ENCODE results near the gene KRT86. TPM values are rescaled to one million over a fixed set of nuclear protein-coding genes. Genes with fewer than 3 reads are reported as not detected.

KRT86 gene
- total and polyA plus RNA-seq, 2 of the 13 experiments (the other 11 are each of a cell fraction or from before 2014, with no cell fraction given) = not detected

DNA sequence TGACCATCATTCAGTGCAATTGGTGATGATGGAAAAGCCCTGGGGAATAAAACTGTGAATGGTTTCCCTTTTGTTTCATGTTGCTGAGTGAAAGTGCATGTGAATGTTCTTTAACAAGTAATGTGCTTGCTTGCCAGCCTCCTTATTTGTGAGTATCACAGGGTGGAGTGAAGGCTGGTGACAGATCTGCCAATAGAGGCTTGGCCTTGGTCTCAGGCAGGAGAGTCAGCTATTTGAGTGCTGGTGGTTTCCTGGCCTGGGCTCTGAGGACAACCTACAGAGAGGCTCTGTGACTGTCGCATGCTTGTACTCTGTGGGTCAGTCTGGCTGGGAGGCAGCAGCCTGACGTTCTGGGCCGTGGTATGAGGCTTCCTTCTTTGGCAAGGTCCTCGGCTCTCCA, 72.1 kb downstream of the KRT86 start:
- TF ChIP-seq CENPT (CRISPR knock-in tag; IDR thresholded peaks at IDR 0.05; ENCODE audit: low read depth) = no peak
- no peak for TF ChIP-seq HNRNPUL1 (IDR thresholded peaks at IDR 0.05; ENCODE audit: low read depth, low read length)
- TF ChIP-seq CCAR2 (optimal IDR thresholded peaks at IDR 0.05; ENCODE audit: low read depth, low read length) = no peak
- no peak for TF ChIP-seq CEBPG (CRISPR knock-in tag; IDR thresholded peaks at IDR 0.05)
- TF ChIP-seq RAD51 (IDR thresholded peaks at IDR 0.05; ENCODE audit: borderline replicate concordance) = no peak
- TF ChIP-seq SIX4 (CRISPR knock-in tag; IDR thresholded peaks at IDR 0.05) = no peak
- TF ChIP-seq FOXK1 (CRISPR knock-in tag; IDR thresholded peaks at IDR 0.05; ENCODE audit: borderline replicate concordance, low read depth) = no peak
- no peak for TF ChIP-seq ZIK1 (CRISPR knock-in tag; IDR thresholded peaks at IDR 0.05; ENCODE audit: borderline replicate concordance, low read depth)
- TF ChIP-seq RNF2 (conservative IDR thresholded peaks at IDR 0.05; ENCODE audit: low read depth) = no peak
- TF ChIP-seq AGO1 (IDR thresholded peaks at IDR 0.05; ENCODE audit: low read depth, low read length, poor library complexity, severe bottlenecking) = no peak
- TF ChIP-seq FIP1L1 (IDR thresholded peaks at IDR 0.05; ENCODE audit: borderline replicate concordance, insufficient read depth, low read depth, low read length) = no peak
- Histone ChIP-seq H2AFZ (ENCODE audit: low read length) (no peak overlapping the region), H3K9me3 (ENCODE audit: low read length) (no peaks in the 10 kb centered on the region), H3K4me2 (ENCODE audit: low read depth, low read length) (no peak overlapping the region), H3K79me2 (ENCODE audit: insufficient read depth, low read length) (no peaks in the 10 kb centered on the region), H3K4me3 (replicated peaks in 1 of 3; ENCODE audit: insufficient read depth in 1 of 3, low read depth in 2 of 3, low read length in 3 of 3) (no peak overlapping the region), H3K27me3 (ENCODE audit: control insufficient read depth in 1 of 2, insufficient read depth in 2 of 2, low read length in 2 of 2) (peaks cover 2 to 33% of the 10 kb centered on the region in 2 experiments), H3K9ac (ENCODE audit: insufficient read depth, low read depth, low read length) (no peak overlapping the region), H3K36me3 (replicated peaks in 1 of 2; ENCODE audit: control insufficient read depth in 1 of 2, insufficient read depth in 2 of 2, low read length in 2 of 2) (no peaks in the 10 kb centered on the region), H3K27ac (ENCODE audit: extremely low read length, insufficient read depth, low read length) (no peak overlapping the region), H4K20me1 (ENCODE audit: insufficient read depth, low read length) (no peaks in the 10 kb centered on the region), H3K4me1 (ENCODE audit: insufficient read depth, low read length) (peaks cover 10% of the 10 kb centered on the region)
- intact Hi-C loops (cut with micrococcal nuclease; ENCODE audit: unreplicated experiment) (no loop called here), in situ Hi-C loops (cut with HindIII; ENCODE audit: extremely low pct_ligation_motif_present, low pct_unique_long_range_greater_than_20kb) (no loop called here)
- DNase-seq (ENCODE audit: low spot score) (no peak), ATAC-seq (peak; percentile 37; the same call in 2 of the 3 replicates), FAIRE-seq (no peak)
- no TSS peak for BruUV-seq (replicated peaks)
- POLR2A ChIA-PET = no interaction called here
- WGBS (ENCODE audit: low lambda C conversion rate) = 0% methylated on average over 4 of the region's 4 CpGs
- CTCF ChIA-PET (ENCODE audit: low intra/inter-chr PET ratio, low total read pairs) = no interaction called here

Data from HepG2 (cell line).